NCI-H460 (cell line): ENCODE data around the gene ADAMTS10. TPM values are rescaled to one million over a fixed set of nuclear protein-coding genes. Genes with fewer than 3 reads are reported as not detected.
"Not testable (repeated sequence)": the region's sequence is repeated elsewhere in the genome, so short reads cannot be mapped to it uniquely, and the experiment has no call there.

Experiments
- DNase-seq: peaks from one replicate; pipeline ENCODE4 v3.0.0-alpha.2; 2016; ENCODE audit warnings: low read depth; ENCODE audit errors: extremely low read depth
- total RNA-seq: library from RNA; depleted of rRNA; stranded (reverse); fragments of >200 nt; shearing (Covaris generic); gene quantifications from 2 replicates; pipeline ENCODE4 v1.2.3, GENCODE V29; 2014

ADAMTS10 gene
- total RNA-seq, 1 experiment from 2014 or later: 0.82 TPM

DNA sequence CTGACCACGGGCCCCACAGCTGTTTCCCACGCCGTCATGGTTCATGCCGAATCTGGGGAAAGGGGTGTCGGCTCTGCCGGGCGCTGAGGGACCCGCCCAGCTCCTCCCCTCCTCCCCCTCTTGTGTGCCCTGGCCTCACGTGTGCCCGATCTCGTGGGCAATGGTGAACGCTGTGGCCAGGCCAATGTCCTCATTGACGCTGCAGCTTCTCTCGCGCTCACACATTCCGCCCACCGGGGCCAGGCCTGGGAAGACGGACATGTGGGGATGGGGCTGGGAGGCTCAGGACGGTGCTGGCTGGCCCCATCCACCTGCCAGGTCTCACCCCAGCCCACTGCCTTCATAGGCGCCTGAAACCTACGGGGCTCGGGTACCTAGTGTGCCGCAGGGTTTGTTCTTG lies 14.3 kb downstream of the ADAMTS10 start:
- no peak for DNase-seq

DNA sequence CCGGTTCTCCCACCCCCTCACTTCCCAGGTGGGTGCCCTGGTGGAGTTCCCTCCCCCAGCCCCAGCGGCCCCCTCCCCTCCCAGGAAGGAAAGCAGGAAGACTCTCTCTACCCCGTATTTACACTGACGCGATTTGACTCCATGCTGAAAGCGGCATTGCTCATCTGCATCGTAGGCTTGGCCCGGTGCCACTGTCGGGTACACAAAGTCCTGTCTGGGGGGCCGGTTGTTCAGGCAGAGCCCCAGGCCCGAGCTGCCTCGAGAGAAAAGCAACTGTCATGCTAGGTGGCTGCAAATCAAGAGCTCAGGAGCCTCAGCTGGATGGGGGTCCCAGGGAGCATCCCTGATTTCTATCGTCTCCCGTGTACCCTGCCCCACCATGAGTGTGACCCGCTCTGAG lies 14.9 kb downstream of the ADAMTS10 start:
- DNase-seq: no peak

DNA sequence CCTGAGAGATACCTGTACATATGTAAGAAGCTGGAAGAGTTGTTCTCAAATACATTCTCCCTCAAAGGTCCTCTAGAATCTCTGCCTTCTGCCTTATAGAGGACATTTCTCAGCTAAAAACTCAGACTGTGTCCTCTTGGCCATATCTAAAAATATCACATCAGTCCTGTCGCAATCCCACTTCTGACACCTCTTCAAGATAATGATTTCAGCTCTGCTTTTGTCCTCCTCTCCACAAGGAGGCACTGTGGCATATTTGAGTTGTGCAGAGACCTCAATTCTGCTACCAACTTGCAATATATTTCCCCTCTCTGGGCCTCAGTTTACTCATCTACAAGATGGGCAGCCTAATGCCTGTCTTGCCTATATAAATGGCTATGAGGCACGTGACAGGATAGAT lies 16.6 kb downstream of the ADAMTS10 start:
- no peak for DNase-seq

GRCh38 chr19:8592231-8593009 lies 18.1 kb downstream of the ADAMTS10 start:
- DNase-seq: peak; percentile 26

DNA sequence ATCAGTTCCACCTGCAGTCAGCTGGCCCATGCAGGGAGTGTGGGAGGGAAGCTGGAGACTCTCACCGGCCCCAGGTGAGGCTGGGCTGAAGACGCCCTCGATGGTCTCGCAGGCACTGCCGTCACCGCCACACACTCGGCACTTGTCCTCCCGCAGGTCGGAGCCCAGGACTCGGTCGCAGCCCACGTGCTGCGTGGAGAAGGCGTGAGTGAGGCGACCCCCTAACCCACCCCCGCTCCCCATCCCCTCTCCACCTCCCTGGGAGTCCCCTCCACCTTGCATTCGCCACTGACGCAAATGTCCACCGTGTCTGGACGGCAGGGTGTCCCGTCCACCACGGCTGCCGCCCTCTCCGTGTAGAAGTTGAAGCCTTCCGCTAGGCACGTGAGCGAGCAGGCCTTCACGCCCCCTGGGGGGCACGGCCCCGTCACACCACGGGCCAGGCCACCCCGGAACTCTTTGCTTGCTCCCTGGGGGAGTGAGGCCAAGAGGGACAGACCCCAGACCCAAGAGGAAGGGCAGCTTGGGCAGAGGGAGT lies 21.3 kb downstream of the ADAMTS10 start:
- DNase-seq: no peak

GRCh38 chr19:8585894-8586750 lies 24.4 kb downstream of the ADAMTS10 start:
- DNase-seq: peak; percentile 46

DNA sequence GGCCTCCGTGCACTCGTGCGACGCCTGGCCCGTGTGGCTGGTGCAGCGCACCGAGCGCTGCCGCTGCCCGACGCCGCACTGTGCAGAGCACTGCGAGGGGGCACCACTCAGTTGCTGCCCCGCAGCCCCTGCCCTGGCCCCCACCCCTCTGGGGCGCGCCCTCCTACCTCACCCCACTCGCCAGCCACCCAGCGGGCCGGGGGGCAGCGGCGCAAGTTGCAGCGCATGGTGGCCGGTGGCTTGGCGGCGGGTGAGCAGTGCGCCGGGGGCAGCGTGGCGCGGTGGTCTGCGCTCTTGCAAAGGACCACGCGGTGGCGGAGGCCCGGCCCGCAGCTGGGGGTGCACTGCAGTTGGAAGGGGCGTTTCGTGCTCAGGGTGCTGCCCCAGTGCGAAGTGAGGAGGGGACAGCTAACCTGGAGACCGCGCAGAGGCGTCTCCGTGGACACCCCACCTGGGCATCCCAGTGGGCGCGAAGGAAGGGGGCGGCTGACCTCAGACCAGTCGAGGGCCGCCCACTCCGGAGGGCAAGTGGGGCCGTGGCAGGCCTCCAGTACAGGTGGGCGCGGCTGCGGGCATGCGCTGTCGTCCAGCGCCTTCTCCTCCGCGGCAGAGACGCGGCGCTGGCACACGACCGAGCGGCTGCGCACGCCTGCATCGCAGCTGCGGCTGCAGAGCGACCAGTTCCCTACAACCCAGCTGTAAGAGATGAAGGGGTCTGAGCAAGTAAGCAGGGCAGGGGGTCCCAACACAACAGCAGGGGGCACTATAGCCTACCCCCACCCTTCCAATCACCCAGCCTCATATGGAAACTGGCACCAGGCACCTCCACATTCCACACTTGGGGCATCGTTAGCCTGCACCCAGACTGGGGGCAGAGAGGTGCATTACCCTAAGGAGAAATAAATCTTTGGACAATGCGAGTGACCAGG lies 25.3 kb downstream of the ADAMTS10 start:
- DNase-seq: no peak

DNA sequence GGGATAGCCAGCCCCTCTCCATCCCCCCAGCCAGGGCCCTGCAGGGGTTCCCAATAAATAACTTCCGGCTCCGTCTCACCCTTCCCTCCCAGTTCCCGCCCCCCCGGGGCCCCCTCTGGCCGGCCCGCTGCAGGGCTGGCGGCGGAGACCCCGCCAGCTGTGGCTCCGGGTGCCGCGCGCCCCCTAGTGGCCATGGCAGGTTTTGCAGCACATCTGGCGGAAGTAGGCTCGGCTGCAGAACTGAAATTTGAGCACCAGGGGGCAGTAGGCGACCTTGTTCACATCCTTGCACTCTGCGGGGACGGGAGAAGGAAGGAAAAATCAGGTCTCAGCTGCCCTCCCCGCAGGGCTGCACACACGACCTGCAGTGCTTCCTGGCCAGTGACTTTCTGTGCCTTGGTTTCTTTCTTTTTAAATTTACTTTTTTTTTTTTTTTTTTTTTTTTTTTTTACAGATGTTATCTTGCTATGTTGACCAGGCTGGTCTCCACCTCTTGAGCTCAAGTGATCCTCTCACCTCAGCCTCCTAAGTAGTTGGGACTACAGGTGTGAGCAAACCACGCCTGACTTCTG lies 29.7 kb downstream of the ADAMTS10 start:
- peak; percentile 63 for DNase-seq

GRCh38 chr19:8578642-8579265 lies 31.8 kb downstream of the ADAMTS10 start:
- peak; percentile 47 for DNase-seq

- no peak for DNase-seq
Observed at GRCh38 chr19:8577741-8578140, 32.8 kb downstream of the ADAMTS10 start.

DNA sequence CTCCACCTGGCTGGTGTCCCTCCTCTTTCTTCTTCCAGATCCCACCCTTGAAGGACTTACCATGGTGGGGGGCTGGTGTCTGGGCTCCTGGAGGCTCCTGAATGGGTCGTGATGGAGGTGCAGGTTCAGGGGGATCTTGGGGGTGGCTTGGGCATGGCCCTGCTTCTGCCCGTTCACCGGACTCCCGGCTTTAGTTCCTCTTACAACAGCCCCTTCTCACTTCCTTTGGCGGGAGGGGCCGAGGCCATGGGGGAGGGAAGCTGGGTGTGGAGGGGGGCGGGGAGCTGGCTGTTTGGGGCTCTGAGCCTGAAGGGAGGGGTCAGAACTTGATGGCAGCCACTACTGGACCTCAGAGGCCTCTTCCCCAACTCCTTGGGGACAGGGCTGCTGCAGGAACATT lies 33.3 kb downstream of the ADAMTS10 start, which contains the start of gene MYO1F:
Gene MYO1F, minus strand, starts transcription at position 196 of the 400 bp plus-strand sequence. Its CDS starts 133 bp downstream, at position 63.
- no peak for DNase-seq

DNA sequence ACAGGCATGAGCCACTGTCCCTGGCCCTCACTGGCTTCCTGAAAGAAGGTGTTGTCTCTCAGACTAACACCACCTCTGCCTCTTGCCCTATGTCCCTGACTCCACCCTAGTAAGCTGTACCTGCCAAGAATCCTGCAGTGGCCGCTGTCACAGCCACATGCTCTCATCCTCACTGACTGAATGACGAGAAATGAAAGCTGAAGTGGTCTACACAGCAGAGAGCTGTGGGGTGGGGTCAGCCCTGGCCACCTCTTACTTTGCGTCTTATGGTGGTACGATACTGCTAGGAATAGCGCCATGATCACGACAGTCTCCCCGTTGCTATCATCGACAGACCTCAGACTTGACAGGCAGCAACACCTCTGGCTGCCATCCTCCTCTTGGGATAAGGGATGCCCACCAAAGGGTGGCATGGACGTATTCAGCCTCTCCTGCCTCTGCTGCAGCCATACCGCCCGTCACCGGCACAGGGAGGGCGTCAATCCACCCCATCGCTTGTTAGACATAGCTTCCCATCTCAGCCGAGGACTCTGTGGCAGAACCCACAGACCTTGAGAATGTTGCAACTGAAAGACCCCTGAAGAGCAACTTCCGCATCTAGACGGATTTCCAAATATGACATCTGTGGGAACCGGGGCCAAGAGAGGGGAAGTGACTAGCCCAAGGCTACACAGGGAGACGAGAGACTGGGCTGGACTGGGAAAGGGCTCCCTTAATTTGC lies 34.1 kb downstream of the ADAMTS10 start:
- no peak for DNase-seq

GRCh38 chr19:8575467-8575997 lies 35.0 kb downstream of the ADAMTS10 start:
- no peak for DNase-seq

DNA sequence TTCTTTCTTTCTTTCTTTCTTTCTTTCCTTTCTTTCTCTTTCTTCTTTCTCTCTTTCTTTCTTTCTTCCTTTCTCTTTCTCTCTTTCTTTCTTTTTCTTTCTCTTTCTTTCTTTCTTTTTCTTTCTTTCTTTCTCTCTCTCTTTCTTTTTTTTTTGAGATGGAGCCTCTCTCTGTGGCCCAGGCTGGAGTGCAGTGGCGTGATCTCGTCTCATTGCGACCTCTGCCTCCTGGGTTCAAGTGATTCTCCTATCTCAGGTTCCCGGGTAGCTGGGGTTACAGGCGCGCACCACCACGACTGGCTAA lies 35.9 kb downstream of the ADAMTS10 start:
- DNase-seq: not testable (repeated sequence)

DNA sequence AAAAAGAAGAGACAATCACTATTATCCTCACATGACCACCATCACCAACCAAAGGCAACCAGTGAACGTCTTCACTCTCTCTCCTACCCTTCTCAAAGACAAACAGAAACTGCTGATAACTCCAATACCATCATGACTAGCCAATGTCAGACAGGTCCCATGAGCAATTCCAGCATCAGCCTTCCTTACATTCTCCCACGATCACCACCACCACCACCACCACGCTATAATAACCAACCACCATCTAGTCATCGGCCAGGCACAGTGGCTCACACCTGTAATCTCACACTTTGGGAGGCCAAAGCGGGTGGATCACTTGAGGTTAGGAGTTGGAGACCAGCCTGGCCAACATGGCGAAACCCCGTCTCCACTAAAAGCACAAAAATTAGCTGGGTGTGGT lies 37.2 kb downstream of the ADAMTS10 start:
- DNase-seq: no peak

GRCh38 chr19:8571006-8571411 lies 39.5 kb downstream of the ADAMTS10 start:
- DNase-seq: no peak

- no peak for DNase-seq
Observed at GRCh38 chr19:8569066-8569771, 41.3 kb downstream of the ADAMTS10 start.

GRCh38 chr19:8567522-8568172 lies 42.9 kb downstream of the ADAMTS10 start:
- DNase-seq: no peak
